MM.1S (cell line): ENCODE data around the gene KIDINS220.

ENCODE experiments used
- DNase-seq: peaks from one replicate; pipeline ENCODE4 v3.0.0-alpha.2; 2015
- H2AFZ ChIP-seq: fragments of 300-600 bp; sonication (generic); 2 replicates; pipeline ENCODE4 v1.6.0; 2016; ENCODE audit warnings: antibody characterized with exemption, low read length
- H3F3A ChIP-seq: fragments of 300-600 bp; sonication (generic); 2 replicates; pipeline ENCODE4 v1.6.1; 2016; ENCODE audit warnings: mild to moderate bottlenecking, antibody characterized with exemption, low read length, moderate library complexity, mixed read lengths; ENCODE audit not compliant: insufficient read depth
- H3K27ac ChIP-seq: fragments of 300-600 bp; sonication (generic); 2 replicates; pipeline ENCODE4 v1.5.1; 2016; ENCODE audit warnings: mild to moderate bottlenecking, low read length
- H3K27me3 ChIP-seq: fragments of 300-600 bp; sonication (generic); replicated peaks from 2 replicates; pipeline ENCODE4 v1.6.0; 2016; ENCODE audit warnings: low read length; ENCODE audit not compliant: insufficient read depth
- H3K36me3 ChIP-seq: fragments of 300-600 bp; sonication (generic); replicated peaks from 2 replicates; pipeline ENCODE4 v1.6.1; 2016; ENCODE audit warnings: mild to moderate bottlenecking, low read length, mixed read lengths; ENCODE audit not compliant: insufficient read depth
- H3K4me1 ChIP-seq: fragments of 300-600 bp; sonication (generic); 2 replicates; pipeline ENCODE4 v1.6.1; 2016; ENCODE audit warnings: low read length, mixed read lengths
- H3K4me2 ChIP-seq: fragments of 300-600 bp; sonication (generic); 2 replicates; pipeline ENCODE4 v1.6.0; 2016; ENCODE audit warnings: low read depth, low read length
- H3K4me3 ChIP-seq: fragments of 300-600 bp; sonication (generic); 2 replicates; pipeline ENCODE4 v1.5.1; 2016; ENCODE audit warnings: low read length, mixed read lengths
- H3K79me2 ChIP-seq: fragments of 300-600 bp; sonication (generic); 2 replicates; pipeline ENCODE4 v1.6.1; 2016; ENCODE audit warnings: mixed run types, low read length, mixed read lengths
- H3K9ac ChIP-seq: fragments of 300-600 bp; sonication (generic); 2 replicates; pipeline ENCODE4 v1.6.1; 2016; ENCODE audit warnings: low read length, mixed read lengths
- H3K9me2 ChIP-seq: fragments of 300-600 bp; sonication (generic); replicated peaks from 2 replicates; pipeline ENCODE4 v1.6.1; 2016; ENCODE audit warnings: mild to moderate bottlenecking, low read length, mixed read lengths; ENCODE audit not compliant: insufficient read depth
- H3K9me3 ChIP-seq: fragments of 300-600 bp; sonication (generic); replicated peaks from 2 replicates; pipeline ENCODE4 v1.6.1; 2016; ENCODE audit warnings: mild to moderate bottlenecking, low read length, mixed read lengths; ENCODE audit not compliant: insufficient read depth
- H4K20me1 ChIP-seq: fragments of 300-600 bp; sonication (generic); 2 replicates; pipeline ENCODE4 v1.6.1; 2016; ENCODE audit warnings: mild to moderate bottlenecking, low read length, moderate library complexity, mixed read lengths; ENCODE audit not compliant: insufficient read depth
- EZH2 ChIP-seq: fragments of 300-600 bp; sonication (generic); optimal IDR thresholded peaks from 2 replicates; pipeline ENCODE3; 2017; ENCODE audit warnings: low read depth, mild to moderate bottlenecking, antibody characterized with exemption, low read length, mixed read lengths
- EZH2phosphoT487 ChIP-seq: fragments of 300-600 bp; sonication (generic); IDR thresholded peaks from 2 replicates; pipeline ENCODE4 v1.6.1; 2018; ENCODE audit warnings: antibody characterized with exemption, low read length
- TF ChIP-seq, protein P1 (sequence below): fragments of 300-600 bp; sonication (generic); IDR thresholded peaks from 2 replicates; pipeline ENCODE4 v1.5.1; 2016; ENCODE audit warnings: antibody characterized with exemption, low read length, mixed read lengths

KIDINS220 gene

DNA sequence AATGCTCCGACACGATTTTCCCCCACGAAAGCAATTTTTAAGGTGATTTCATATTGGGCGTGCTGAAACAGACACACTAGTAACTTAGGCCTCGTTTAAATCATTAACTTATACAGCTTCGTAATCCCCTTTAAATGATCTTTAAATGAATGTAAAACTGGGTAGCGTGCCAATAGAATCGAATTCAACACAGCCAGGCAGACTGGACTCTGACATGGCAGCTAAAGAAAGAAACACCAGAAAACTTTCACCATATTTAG lies 157.9 kb downstream of the KIDINS220 start:
- Histone ChIP-seq H3K9me3 (no peaks in the 10 kb centered on the region), H3K36me3 (no peaks in the 10 kb centered on the region), H3K27me3 (no peaks in the 10 kb centered on the region), H3K4me1 (peaks cover 20% of the 10 kb centered on the region), H3K79me2 (peaks cover 19% of the 10 kb centered on the region), H3K9me2 (no peaks in the 10 kb centered on the region), H3K9ac (0 out of 2 replicates have a peak overlapping the region, but pooled peaks have one; percentile 41), H2AFZ (no peak overlapping the region), H3F3A (peaks cover 25% of the 10 kb centered on the region), H3K4me3 (peak overlapping the region; percentile 55; the same call in 1 of the 2 replicates), H3K4me2 (peak overlapping the region; percentile 60; the same call in 1 of the 2 replicates), H4K20me1 (no peaks in the 10 kb centered on the region), H3K27ac (no peak overlapping the region)
- no peak for DNase-seq
- TF ChIP-seq EZH2, result no peak
- TF ChIP-seq EZH2phosphoT487, result no peak
- TF ChIP-seq, protein P1, sequence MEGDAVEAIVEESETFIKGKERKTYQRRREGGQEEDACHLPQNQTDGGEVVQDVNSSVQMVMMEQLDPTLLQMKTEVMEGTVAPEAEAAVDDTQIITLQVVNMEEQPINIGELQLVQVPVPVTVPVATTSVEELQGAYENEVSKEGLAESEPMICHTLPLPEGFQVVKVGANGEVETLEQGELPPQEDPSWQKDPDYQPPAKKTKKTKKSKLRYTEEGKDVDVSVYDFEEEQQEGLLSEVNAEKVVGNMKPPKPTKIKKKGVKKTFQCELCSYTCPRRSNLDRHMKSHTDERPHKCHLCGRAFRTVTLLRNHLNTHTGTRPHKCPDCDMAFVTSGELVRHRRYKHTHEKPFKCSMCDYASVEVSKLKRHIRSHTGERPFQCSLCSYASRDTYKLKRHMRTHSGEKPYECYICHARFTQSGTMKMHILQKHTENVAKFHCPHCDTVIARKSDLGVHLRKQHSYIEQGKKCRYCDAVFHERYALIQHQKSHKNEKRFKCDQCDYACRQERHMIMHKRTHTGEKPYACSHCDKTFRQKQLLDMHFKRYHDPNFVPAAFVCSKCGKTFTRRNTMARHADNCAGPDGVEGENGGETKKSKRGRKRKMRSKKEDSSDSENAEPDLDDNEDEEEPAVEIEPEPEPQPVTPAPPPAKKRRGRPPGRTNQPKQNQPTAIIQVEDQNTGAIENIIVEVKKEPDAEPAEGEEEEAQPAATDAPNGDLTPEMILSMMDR, result no peak
